ENCODE results near the gene LPIN1.
A peak's percentile ranks its signal among the peaks of the same experiment; 100 is the strongest.

LPIN1 gene

GRCh38 chr2:11746376-11746806 lies at the start of gene LPIN1:
TSS of gene LPIN1 (plus strand) at chr2:11746632. CDS start at chr2:11765542, 18,910 bp downstream.
- no peaks in the 10 kb centered on the region for H3K9me3 ChIP-seq (ENCODE audit: severe bottlenecking)
- DNase-seq (ENCODE audit: low spot score) (peak; percentile 82), ATAC-seq (ENCODE audit: low read depth) (peak; percentile 35)
- peak within 1 kb of the TSS; percentile 73 for H3K27ac ChIP-seq (ENCODE audit: poor library complexity, severe bottlenecking)
- no peaks in the 10 kb centered on the region for H3K36me3 ChIP-seq (ENCODE audit: low read depth)
- peaks cover 26% of the 10 kb centered on the region for H3K4me1 ChIP-seq (ENCODE audit: insufficient read depth, poor library complexity, severe bottlenecking)
- H3K4me3 ChIP-seq (ENCODE audit: severe bottlenecking), result peak within 1 kb of the TSS; percentile 97
- H3K27me3 ChIP-seq (ENCODE audit: insufficient read depth, poor library complexity, severe bottlenecking), result no peaks in the 10 kb centered on the region
- TF ChIP-seq CTCF (IDR thresholded peaks at IDR 0.05; ENCODE audit: poor library complexity, severe bottlenecking), result peak; percentile 15

- ATAC-seq (ENCODE audit: low read depth) (no peak), DNase-seq (ENCODE audit: low spot score) (no peak)
- Histone ChIP-seq H3K9me3 (ENCODE audit: severe bottlenecking) (no peaks in the 10 kb centered on the region), H3K27ac (ENCODE audit: poor library complexity, severe bottlenecking) (peak overlapping the region; percentile 29), H3K4me1 (ENCODE audit: insufficient read depth, poor library complexity, severe bottlenecking) (peaks cover 9% of the 10 kb centered on the region), H3K36me3 (ENCODE audit: low read depth) (no peaks in the 10 kb centered on the region), H3K4me3 (ENCODE audit: severe bottlenecking) (no peak overlapping the region), H3K27me3 (ENCODE audit: insufficient read depth, poor library complexity, severe bottlenecking) (no peaks in the 10 kb centered on the region)
- no peak for TF ChIP-seq CTCF (IDR thresholded peaks at IDR 0.05; ENCODE audit: poor library complexity, severe bottlenecking)
Observed at GRCh38 chr2:11696736-11697102, 49.7 kb upstream of the LPIN1 start.

- TF ChIP-seq CTCF (IDR thresholded peaks at IDR 0.05; ENCODE audit: poor library complexity, severe bottlenecking), result no peak
- no peaks in the 10 kb centered on the region for H3K27me3 ChIP-seq (ENCODE audit: insufficient read depth, poor library complexity, severe bottlenecking)
- ATAC-seq (ENCODE audit: low read depth), result peak; percentile 65
- H3K4me1 ChIP-seq (ENCODE audit: insufficient read depth, poor library complexity, severe bottlenecking), result peaks cover 9% of the 10 kb centered on the region
- H3K36me3 ChIP-seq (ENCODE audit: low read depth), result no peaks in the 10 kb centered on the region
- no peak for DNase-seq (ENCODE audit: low spot score)
- H3K27ac ChIP-seq (ENCODE audit: poor library complexity, severe bottlenecking), result peak overlapping the region; percentile 29
- H3K9me3 ChIP-seq (ENCODE audit: severe bottlenecking), result no peaks in the 10 kb centered on the region
- H3K4me3 ChIP-seq (ENCODE audit: severe bottlenecking), result no peak overlapping the region
Observed at GRCh38 chr2:11697103-11697871, 49.1 kb upstream of the LPIN1 start.

GRCh38 chr2:11698009-11698922 lies 48.2 kb upstream of the LPIN1 start:
- Histone ChIP-seq H3K27me3 (ENCODE audit: insufficient read depth, poor library complexity, severe bottlenecking) (no peaks in the 10 kb centered on the region), H3K27ac (ENCODE audit: poor library complexity, severe bottlenecking) (peak overlapping the region; percentile 29), H3K4me3 (ENCODE audit: severe bottlenecking) (no peak overlapping the region), H3K36me3 (ENCODE audit: low read depth) (no peaks in the 10 kb centered on the region), H3K9me3 (ENCODE audit: severe bottlenecking) (no peaks in the 10 kb centered on the region), H3K4me1 (ENCODE audit: insufficient read depth, poor library complexity, severe bottlenecking) (peaks cover 9% of the 10 kb centered on the region)
- ATAC-seq (ENCODE audit: low read depth) (0 out of 3 replicates have a peak, but pooled peaks have one; percentile 11), DNase-seq (ENCODE audit: low spot score) (no peak)
- TF ChIP-seq CTCF (IDR thresholded peaks at IDR 0.05; ENCODE audit: poor library complexity, severe bottlenecking), result no peak
